Neural progenitor cell (in vitro differentiated cells): ENCODE measurements around the gene SYNDIG1.

ENCODE experiments used
- EZH2 ChIP-seq: fragments of 200-600 bp; sonication (generic); IDR thresholded peaks from 2 replicates; pipeline ENCODE4 v1.6.1; 2017; ENCODE audit warnings: antibody characterized with exemption, mild to moderate bottlenecking, moderate library complexity
- EZH2phosphoT487 ChIP-seq: fragments of 200-600 bp; sonication (generic); IDR thresholded peaks from 2 replicates; pipeline ENCODE4 v1.6.1; 2017; ENCODE audit warnings: antibody characterized with exemption
- TF ChIP-seq, protein P1 (sequence below): fragments of 200-600 bp; sonication (generic); IDR thresholded peaks from 2 replicates; pipeline ENCODE4 v1.5.1; 2017; ENCODE audit warnings: antibody characterized with exemption, mild to moderate bottlenecking

- TF ChIP-seq, protein P1, sequence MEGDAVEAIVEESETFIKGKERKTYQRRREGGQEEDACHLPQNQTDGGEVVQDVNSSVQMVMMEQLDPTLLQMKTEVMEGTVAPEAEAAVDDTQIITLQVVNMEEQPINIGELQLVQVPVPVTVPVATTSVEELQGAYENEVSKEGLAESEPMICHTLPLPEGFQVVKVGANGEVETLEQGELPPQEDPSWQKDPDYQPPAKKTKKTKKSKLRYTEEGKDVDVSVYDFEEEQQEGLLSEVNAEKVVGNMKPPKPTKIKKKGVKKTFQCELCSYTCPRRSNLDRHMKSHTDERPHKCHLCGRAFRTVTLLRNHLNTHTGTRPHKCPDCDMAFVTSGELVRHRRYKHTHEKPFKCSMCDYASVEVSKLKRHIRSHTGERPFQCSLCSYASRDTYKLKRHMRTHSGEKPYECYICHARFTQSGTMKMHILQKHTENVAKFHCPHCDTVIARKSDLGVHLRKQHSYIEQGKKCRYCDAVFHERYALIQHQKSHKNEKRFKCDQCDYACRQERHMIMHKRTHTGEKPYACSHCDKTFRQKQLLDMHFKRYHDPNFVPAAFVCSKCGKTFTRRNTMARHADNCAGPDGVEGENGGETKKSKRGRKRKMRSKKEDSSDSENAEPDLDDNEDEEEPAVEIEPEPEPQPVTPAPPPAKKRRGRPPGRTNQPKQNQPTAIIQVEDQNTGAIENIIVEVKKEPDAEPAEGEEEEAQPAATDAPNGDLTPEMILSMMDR, result no peak
- TF ChIP-seq EZH2phosphoT487 (no peak), EZH2 (no peak)
These were observed 121.0 kb downstream of the SYNDIG1 start for GRCh38 chr20:24590178-24590982.
